C4-2B (cell line): ENCODE data around the gene FEZ2.

Experiments used
- CTCF ChIP-seq: fragments of 450-650 bp; conservative IDR thresholded peaks from 2 replicates; pipeline ENCODE4 v1.5.1; 2017; ENCODE audit warnings: mild to moderate bottlenecking
- ZFX ChIP-seq: fragments of 450-650 bp; IDR thresholded peaks from 2 replicates; pipeline ENCODE4 v1.6.1; 2017

GRCh38 chr2:36526226-36526625, 71.7 kb downstream of the FEZ2 start:
- TF ChIP-seq ZFX (no peak), CTCF (no peak)
